ENCODE measurements around the gene GMDS.

The GMDS gene

DNA sequence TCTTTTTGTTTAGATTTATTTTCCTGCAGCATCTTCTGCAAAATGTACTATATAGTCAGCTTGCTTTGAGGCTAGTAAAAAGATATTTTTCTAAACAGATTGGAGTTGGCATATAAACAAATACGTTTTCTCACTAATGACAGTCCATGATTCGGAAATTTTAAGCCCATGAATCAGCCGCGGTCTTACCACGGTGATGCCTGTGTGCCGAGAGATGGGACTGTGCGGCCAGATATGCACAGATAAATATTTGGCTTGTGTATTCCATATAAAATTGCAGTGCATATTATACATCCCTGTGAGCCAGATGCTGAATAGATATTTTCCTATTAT lies 632.5 kb downstream of the GMDS start:
- DNase-seq (no peak), ATAC-seq (no peak)

DNA sequence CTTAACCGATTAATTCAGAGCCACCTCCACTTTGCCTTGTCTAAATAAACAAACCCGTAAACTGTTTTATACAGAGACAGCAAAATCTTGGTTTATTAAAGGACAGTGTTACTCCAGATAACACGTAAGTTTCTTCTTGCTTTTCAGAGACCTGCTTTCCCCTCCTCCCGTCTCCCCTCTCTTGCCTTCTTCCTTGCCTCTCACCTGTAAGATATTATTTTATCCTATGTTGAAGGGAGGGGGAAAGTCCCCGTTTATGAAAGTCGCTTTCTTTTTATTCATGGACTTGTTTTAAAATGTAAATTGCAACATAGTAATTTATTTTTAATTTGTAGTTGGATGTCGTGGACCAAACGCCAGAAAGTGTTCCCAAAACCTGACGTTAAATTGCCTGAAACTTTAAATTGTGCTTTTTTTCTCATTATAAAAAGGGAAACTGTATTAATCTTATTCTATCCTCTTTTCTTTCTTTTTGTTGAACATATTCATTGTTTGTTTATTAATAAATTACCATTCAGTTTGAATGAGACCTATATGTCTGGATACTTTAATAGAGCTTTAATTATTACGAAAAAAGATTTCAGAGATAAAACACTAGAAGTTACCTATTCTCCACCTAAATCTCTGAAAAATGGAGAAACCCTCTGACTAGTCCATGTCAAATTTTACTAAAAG lies 633.0 kb downstream of the GMDS start:
- ATAC-seq (no peak), DNase-seq (no peak)

DNA sequence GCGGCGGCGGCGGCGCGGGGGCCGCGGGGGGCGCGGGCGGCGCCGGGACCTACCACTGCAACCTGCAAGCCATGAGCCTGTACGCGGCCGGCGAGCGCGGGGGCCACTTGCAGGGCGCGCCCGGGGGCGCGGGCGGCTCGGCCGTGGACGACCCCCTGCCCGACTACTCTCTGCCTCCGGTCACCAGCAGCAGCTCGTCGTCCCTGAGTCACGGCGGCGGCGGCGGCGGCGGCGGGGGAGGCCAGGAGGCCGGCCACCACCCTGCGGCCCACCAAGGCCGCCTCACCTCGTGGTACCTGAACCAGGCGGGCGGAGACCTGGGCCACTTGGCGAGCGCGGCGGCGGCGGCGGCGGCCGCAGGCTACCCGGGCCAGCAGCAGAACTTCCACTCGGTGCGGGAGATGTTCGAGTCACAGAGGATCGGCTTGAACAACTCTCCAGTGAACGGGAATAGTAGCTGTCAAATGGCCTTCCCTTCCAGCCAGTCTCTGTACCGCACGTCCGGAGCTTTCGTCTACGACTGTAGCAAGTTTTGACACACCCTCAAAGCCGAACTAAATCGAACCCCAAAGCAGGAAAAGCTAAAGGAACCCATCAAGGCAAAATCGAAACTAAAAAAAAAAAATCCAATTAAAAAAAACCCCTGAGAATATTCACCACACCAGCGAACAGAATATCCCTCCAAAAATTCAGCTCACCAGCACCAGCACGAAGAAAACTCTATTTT lies 633.7 kb downstream of the GMDS start:
- no peak for ATAC-seq
- no peak for DNase-seq

DNA sequence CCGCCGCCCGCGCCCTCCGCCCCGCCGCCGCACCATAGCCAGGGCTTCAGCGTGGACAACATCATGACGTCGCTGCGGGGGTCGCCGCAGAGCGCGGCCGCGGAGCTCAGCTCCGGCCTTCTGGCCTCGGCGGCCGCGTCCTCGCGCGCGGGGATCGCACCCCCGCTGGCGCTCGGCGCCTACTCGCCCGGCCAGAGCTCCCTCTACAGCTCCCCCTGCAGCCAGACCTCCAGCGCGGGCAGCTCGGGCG lies 634.2 kb downstream of the GMDS start:
- no peak for DNase-seq
- ATAC-seq: no peak

DNA sequence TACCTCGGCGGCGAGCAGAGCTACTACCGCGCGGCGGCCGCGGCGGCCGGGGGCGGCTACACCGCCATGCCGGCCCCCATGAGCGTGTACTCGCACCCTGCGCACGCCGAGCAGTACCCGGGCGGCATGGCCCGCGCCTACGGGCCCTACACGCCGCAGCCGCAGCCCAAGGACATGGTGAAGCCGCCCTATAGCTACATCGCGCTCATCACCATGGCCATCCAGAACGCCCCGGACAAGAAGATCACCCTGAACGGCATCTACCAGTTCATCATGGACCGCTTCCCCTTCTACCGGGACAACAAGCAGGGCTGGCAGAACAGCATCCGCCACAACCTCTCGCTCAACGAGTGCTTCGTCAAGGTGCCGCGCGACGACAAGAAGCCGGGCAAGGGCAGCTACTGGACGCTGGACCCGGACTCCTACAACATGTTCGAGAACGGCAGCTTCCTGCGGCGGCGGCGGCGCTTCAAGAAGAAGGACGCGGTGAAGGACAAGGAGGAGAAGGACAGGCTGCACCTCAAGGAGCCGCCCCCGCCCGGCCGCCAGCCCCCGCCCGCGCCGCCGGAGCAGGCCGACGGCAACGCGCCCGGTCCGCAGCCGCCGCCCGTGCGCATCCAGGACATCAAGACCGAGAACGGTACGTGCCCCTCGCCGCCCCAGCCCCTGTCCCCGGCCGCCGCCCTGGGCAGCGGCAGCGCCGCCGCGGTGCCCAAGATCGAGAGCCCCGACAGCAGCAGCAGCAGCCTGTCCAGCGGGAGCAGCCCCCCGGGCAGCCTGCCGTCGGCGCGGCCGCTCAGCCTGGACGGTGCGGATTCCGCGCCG lies 634.7 kb downstream of the GMDS start:
- DNase-seq (peak; percentile 20), ATAC-seq (no peak)

DNA sequence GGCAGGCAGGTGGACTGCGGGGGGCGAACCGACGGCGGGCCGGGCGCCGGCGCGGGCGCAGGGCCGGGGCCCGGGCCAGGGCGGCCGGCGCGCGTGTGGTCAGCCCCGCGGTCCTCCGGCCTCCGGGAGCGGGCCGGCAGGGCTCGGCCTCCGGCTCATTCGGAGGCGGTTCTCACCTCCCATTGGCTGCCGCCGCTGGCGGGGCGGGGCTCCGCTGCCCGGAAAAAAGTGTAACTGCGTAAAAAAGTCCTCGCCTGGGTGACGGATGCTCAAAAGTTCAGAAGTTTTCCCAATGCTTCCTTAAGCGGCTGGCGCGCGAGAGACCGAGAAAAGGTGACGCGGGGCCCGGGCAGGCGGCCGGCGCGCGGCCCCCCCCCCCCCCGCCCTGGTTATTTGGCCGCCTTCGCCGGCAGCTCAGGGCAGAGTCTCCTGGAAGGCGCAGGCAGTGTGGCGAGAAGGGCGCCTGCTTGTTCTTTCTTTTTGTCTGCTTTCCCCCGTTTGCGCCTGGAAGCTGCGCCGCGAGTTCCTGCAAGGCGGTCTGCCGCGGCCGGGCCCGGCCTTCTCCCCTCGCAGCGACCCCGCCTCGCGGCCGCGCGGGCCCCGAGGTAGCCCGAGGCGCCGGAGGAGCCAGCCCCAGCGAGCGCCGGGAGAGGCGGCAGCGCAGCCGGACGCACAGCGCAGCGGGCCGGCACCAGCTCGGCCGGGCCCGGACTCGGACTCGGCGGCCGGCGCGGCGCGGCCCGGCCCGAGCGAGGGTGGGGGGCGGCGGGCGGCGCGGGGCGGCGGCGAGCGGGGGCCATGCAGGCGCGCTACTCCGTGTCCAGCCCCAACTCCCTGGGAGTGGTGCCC lies 635.5 kb downstream of the GMDS start, which contains the start of gene FOXC1:
Gene FOXC1 (plus strand): TSS at position 268 of the 849 bp plus-strand sequence. CDS start 531 bp downstream, at position 799.
- peak; percentile 61 for DNase-seq

DNA sequence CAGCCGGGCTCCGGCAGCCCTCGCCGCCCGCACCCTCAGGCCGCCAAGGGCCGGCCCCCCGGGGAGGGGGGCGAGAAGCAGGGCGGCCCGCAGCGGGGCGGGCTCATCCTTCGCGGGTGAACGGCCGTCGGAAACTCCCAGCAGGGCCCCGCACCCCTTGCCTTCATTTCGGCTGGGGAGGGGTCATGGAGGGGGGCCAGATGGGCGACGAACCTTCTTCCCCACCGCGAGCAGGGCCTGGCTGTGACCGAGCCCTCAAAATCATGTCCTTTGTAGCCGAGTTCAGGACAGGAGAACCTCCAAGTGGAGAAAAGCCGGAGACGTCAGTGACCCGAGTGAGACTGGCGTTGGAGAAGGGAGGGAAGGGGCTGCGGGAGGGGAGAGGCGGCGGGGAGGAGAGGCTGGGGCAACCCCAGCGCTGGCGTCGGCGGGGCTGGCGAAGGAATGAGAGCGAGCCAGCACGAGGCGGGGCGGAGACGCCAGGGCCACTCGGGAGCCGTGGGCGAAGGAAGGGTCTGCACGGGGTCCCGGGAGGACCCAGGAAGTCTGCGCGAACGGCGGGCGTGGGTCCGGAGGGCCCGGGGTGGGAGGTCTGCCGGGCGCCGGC lies 636.3 kb downstream of the GMDS start:
- no peak for DNase-seq
- ATAC-seq: no peak

More for the DNA sequence above, 635.5 kb downstream of the GMDS start, which contains the start of gene FOXC1:
- ATAC-seq: peak; percentile 35

DNA sequence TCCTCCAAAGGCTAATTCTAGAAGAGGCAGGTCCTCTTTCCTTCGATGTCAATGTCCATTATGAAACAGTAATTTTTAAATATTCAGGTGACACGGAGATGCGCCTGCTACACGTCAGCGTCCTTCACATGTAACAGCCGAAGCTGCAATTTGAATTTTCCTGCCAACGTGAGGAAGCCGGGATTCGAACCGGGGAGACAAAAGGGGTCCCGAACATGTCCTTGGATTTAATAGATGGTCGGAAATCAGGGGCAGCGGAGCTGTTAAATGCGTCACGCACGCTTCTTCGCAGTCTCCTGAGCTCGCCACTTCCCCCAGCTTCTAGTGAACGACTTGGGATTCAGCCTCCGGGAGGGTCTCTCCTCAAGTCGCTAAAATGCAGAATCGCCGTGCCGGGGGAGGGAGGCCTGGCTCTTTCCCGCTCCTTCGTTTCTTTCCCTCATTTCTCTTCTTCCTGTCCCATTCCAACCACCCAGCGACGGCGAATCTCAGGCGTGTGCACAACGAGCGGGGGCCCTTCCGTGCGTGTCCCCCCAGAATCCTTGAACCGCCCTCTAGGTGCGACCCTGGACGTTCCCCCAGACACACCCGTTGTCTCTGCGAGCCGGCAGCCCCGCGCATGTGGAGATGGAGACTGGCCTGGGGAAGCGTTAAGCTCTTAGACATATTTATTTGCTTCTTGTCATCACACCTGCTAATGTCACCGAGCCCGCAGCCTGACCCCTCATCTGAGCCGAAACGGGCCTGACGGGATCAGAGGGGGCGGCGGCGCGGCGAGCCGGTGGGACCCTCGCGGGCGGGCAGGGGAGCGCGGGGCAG lies 637.0 kb downstream of the GMDS start:
- no peak for DNase-seq
- ATAC-seq: no peak

DNA sequence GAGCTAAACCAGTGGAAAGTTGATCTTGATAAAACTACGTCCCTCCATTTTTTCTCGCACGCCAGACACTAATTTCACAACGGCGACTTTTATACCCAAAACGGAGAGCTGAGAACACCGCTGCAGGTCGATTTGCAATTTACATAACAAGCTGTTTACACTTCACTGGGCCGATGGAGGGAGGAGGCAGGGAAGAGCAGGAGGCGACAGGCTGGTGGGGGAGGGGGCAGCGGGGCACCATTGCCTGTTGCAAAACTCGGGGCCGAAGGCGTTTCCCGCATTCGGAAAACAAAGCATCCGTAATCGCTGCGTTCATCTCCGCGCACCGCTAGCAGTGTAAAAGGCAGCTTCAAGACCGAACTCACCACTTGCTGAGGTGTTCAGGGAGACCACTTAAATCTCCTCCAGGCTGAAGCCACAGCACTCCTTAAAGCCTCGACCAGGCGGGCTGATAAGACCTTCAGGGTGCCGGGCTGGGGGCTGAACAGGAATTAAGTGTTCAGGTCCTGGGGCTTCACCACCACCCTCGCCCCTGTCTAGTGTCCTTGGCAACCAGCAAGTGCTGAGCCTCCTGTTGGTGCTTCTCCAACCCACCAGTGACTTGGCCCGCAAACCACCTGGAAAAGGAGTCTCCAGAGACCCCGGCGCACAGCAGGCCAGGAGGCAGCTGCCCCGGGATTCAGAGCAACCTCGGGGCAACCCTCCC lies 637.7 kb downstream of the GMDS start:
- ATAC-seq (no peak), DNase-seq (no peak)

DNA sequence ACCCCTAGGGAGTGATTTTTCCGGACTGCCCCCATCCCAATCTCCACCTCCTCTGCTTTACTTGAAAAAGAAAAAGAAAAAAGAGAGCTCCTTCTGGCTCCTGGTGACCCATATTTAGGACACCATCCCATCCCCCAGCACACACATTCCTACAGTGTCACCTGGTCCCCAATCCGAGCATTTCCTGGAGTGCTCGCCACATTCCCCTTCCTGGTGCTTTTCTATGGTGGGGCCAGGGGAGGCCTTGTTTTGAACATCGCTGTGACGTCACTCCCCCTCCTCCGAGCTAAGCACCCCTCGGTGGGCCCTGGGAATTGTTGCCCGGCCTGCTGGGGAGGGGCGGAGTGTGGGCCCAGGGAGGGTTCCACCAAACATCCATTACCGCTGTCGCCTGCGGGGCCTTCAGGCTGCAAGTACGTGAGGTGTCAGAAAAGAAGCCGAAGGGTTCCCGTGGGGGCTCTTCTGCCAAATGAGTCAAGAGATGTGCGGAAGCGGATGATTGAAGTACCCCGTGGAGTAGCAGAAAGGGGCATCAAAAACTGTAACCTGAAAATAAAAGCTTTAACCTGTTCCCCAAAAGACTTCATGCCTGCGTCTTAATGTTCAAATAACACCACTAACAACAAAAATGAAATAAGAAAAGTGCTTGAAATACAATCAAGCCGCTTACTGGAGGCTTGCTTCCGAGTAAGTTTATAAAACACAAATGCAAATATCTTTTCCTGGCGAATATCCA lies 638.5 kb downstream of the GMDS start:
- DNase-seq: no peak
- ATAC-seq: no peak

DNA sequence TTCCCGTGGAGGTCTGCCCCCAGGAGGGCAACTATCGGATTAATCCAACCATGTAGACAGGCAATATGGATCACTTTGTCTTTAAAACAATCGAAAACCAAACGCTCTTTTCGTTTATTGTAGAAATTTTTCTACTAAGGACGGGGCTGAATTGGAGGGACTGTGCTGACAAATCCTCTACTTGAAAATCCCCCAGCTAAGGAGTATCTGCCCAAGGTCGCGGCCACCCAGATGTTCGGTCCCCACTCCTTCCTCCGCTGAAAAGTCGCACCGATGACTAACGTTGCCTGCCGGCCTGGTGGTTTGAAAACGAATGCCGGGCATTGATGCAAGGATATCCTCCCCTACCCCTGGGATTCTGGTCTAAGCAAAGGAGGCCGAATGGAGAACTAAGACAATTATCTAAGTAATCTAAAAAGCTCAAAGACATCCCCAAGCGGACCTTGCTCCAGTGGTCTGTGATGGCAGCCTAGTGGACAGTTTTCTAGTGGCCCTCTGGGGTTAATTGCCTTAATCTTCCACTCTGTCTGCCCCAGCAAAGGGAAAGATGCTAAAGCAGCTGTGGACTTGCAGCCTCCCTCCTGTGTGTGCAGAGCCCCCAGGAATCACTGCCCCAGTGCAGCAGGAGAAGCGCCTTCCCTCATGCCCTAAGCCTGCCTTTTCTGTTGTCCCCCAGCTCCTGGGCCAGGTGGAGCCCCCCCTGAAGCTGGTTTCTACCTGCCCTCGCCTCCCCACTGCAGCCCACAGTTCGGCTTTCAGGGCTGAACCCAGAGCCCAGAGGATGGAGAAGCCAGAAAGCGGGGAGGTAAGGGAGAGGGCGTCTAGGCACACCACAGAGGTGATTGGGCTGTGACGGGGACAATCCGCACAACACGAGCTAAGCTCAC lies 639.3 kb downstream of the GMDS start:
- no peak for DNase-seq
- ATAC-seq: no peak

DNA sequence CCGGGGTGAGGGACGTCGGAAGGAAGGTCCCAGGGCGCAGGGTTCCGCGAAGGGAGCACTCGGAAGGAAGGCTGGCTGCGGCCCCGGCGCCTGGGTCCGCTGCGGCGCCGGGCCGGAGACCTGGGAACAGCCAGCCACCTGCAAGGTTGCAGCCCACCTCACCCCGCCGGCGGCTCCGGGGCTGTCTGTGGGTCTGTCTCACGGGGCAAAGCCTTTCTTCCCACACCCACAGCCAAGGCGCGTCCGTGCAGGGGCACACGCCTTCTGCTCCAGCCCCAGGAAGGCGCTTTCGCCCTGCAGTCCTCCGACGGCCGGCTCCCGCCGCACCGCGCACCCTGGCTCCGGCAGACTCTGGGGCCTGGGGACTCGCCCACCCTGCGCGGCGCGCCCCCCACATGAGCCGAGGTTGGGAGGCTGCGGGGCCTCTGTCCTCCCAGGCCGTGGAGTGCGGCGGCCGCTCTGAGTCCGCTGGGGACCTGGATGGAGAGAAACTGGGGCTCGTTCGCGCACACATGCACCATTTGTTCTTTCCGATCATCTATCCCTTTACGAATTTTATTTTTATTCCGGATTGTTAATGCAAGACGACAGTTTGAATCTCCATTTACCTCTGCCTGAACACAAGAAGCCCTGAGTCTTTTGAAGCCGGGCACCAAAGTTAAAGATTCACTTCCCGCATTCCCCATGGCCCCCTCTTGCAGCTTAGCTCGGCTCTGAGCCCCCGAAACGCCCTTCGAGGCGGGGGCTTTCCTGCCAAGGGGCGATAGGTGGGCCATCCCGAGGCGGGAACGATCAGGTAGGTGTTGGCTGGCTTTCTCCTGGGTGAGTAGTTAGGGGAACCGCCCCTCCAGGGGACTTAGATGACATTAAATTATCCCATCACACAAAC lies 640.2 kb downstream of the GMDS start:
- ATAC-seq (no peak), DNase-seq (no peak)

DNA sequence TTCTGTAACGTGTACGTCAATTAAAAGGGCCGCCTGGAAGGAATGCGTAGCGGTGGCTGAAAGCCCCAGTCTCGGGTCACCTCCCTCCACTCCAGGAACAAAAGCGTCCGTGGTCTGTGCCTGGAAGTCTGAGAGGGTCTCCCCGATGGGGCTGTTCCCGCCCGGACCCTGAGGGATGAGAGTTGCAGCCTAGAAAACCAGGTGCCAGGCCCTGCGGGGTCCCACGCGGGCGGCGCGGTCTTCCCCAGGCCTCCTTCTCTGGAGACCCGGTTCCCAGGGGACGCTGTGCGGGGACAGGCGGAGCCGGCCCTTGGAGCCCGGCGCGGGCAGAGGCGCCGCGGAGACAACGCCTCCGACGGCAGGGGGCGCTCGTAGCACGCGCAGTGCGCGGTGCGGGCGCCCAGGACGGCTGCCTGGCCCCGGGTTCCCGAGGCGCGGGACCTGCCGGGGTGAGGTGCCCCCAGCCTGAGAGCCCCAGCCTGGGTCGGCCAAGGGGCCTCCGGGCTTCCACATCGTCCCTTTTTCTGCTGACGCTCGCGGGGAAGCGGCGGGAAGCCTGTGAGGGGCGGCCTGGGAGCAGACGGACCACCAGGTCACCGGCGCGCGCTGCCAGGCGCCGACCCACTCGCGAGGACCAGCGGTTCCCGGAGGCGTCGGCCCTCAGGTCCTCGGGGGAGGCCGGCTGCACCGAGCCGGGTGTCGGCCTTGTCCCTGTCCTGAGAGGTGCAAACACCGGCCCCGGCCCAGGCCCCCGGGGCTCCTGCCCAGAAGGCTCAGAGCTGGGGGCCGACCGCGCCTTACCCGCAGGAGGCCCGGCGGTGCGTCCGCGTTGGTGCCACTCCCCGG lies 641.0 kb downstream of the GMDS start:
- DNase-seq (peak; percentile 82), ATAC-seq (peak; percentile 85)

DNA sequence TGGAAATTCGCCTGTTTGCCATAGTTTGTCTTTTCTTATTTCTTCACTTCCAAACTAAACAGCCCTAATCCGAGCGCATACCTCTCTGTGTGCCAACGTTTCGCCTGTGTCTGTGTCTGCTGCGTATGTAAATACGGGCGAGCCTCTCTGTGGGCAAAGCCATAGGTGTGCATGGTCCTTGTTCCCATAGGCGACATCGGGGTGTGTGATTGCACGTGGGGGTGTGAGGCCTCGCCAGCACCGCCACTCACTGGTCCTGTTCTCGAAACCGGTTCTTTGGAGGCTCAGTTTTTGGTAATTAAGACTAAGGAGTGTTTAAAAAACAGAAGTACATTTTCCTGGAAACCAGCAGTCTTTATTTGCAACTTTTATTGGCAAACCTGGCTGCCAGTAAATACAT lies 641.7 kb downstream of the GMDS start:
- no peak for DNase-seq
- no peak for ATAC-seq

DNA sequence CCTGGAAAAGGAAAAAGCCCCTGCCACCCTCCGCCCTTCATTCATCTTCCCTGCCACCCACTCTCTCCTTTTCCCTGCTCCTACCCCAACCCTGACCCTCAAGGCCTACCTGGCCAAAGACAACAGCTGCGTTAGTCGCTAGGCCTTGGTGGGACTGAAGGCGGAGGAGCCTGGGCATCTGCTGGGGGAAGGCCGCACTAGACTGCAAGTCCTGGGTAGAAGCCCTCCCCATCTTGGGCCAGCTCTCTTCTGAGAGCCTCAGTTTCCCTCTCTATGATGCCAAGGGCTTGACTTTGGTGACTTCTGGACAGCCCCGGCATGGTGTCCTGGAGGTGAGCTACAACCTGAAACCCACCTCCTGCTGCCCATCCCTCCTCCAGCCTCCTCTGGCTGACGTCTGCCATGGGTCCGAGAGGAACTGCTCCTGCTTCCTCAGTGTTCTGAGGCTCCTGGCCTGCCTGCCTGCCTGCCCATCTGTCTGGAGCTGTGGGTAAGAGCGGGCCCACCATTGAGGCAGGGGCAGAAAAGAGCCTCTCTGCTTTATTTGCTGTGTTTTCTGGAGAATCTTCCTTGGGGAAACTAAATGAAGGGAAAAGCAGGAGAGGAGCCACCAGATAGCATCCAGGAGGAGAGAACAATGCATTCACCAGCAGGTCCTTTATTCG lies 643.2 kb downstream of the GMDS start:
- ATAC-seq (no peak), DNase-seq (no peak)
